Measurements from ENCODE around the gene SERPINA1.

GRCh38 chr14:94398182-94398479, 9.7 kb upstream of the SERPINA1 start:
- TF ChIP-seq POLR2AphosphoS5 (IDR thresholded peaks at IDR 0.05; ENCODE audit: low read depth, low read length), result no peak
- no peak for TF ChIP-seq TAF1 (IDR thresholded peaks at IDR 0.05; ENCODE audit: borderline replicate concordance, low read depth, low read length)
- no peak for TF ChIP-seq POLR2A (IDR thresholded peaks at IDR 0.05; ENCODE audit: low read depth, low read length)
